Muscle of arm (tissue), 12 donors: ENCODE data around the gene BATF3. TPM values are rescaled to one million over a fixed set of nuclear protein-coding genes. Genes with fewer than 3 reads are reported as not detected.

Source experiments
- polyA plus RNA-seq, 12 donors: library from polyadenylated mRNA; unstranded; fragments of 120-200 nt; gene quantifications; one replicate each; pipeline ENCODE4 v1.2.1, GENCODE V29; 2013; ENCODE audit not compliant: insufficient read length in 12 of 12

BATF3 gene
- polyA plus RNA-seq, 12 donors: 0.64 to 3.3 (median 1.6) TPM; not detected in 2

Other genes with a start within 250 kb of the BATF3 start
- gene ATF3, start 91.1 kb downstream of the BATF3 start, polyA plus RNA-seq: 100 to 1,000 TPM in 1 of 12 donors, 10 to 100 TPM in 10, not detected in 1; 11.9 to 120 (median 48.5) TPM
- 10 to 100 TPM in 11 of 12 donors, not detected in 1; 30.0 to 42.9 (median 33.0) TPM for gene NSL1, start 91.9 kb upstream of the BATF3 start, polyA plus RNA-seq
- gene TATDN3, start 92.1 kb upstream of the BATF3 start, polyA plus RNA-seq: 10 to 100 TPM in 10 of 12 donors, 1 to 10 TPM in 1, not detected in 1; 9.6 to 27.0 (median 11.6) TPM
- under 1 TPM in 5 of 12 donors, not detected in 7; 0.33 to 0.94 (median 0.57) TPM for gene SPATA45, start 147.8 kb upstream of the BATF3 start, polyA plus RNA-seq
- gene FLVCR1, start 158.4 kb upstream of the BATF3 start, polyA plus RNA-seq: 10 to 100 TPM in 6 of 12 donors, 1 to 10 TPM in 6; 5.8 to 70.1 (median 9.7) TPM